DMS153 treated with DMSO at 0.1 percent for 48 hours (cell line): ENCODE measurements around the gene SYT5.
"Not testable (repeated sequence)": the region's sequence is repeated elsewhere in the genome, so short reads cannot be mapped to it uniquely, and the experiment has no call there.

ENCODE experiments used
- DNase-seq: peaks from one replicate; lab custom pipeline; 2025; ENCODE audit not compliant: unreplicated experiment; lab: John Stamatoyannopoulos, UW

SYT5 gene

DNA sequence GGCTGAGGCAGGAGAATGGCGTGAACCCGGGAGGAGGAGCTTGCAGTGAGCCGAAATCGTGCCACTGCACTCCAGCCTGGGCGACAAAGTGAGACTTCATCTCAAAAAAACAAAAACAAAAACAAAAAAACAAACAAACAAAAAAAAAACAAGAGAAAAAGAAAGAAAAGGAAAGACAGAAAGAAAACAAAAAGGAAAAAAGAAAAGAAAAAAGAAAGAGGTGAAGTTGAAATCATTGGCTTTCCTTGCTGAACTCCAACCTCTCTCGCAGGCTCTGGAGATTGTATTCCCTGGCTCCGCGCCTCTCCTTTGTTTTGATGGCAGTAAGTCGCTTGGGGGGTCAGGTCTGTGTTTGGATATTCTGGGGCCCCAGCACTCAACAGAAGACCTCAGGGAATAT lies 7.8 kb downstream of the SYT5 start:
- DNase-seq, result not testable (repeated sequence)

DNA sequence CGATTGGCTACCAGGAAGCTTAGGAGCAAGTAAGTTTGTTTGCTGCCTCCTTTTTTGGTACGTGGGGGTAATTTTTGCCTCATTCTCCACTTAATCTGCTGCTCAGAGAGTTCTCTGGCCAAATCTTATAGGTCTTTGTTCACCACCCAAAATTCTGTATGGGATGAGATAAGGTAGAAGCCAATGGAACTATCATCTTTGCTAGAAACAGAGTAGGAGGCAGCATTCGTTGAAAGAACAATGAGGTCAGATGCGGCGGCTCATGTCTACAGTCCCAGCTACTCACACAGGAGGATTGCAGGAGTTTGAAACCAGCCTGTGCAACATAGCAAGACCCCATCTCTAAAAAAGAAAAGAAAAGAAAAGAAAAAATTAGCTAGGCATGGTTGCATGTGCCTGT lies 8.6 kb downstream of the SYT5 start:
- no peak for DNase-seq

DNA sequence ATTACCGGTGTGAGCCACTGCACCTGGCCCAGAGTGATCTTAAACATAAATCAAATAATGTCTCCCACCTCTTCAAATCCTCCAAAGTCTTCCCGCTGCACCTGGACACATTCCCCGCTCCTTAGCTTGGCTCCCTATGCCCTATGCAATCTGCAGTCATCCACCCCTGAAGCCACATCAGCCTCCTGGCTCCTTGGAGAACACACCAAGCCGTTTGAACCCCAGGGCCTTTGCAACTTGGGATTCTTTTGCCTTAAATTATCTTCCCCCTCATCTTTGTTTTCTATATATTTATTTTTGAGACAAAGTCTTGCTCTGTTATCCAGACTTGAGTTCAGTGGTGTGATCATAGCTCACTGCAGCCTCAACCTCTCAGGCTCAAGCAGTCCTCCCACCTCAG lies 11.0 kb downstream of the SYT5 start:
- no peak for DNase-seq

DNA sequence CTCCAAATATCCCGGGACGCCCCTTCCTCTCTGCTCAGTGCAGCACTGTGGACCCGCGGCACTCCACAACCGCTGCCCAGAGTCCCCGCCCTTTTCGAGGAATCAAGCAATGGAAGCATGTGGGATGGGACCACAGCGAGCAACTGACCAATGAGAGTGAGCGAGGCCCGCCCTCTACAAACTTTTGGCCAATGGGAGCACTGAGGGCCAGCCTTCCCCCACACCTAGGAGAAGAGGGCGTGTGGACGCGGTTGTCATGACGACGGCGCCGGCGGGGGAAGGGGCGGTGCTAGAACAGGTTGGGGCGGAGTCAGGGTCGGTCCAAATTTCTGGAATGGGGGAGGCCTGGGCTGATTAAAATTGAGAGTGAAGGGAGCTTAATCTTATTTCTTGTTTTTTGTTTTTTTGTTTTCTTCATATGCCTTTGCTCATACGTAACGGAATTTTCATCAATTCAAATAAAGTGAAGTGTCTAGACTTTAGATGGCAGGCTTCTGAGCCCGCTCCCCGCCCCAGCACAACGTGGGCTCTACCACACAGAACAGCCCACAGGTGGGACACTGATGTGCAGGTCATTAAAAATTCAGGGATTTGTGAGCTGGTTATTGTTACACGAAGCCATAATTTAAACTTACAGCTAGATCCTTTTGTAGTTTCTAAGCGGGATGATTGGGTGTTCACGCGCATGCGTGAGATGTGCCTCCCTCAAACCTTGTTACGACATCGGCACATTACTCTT lies 13.4 kb downstream of the SYT5 start, which contains the start of gene DNAAF3:
TSS of gene DNAAF3 (minus strand) at position 84 of the 739 bp plus-strand sequence. CDS start 200 bp downstream, outside the sequence.
- peak; percentile 97 for DNase-seq

DNA sequence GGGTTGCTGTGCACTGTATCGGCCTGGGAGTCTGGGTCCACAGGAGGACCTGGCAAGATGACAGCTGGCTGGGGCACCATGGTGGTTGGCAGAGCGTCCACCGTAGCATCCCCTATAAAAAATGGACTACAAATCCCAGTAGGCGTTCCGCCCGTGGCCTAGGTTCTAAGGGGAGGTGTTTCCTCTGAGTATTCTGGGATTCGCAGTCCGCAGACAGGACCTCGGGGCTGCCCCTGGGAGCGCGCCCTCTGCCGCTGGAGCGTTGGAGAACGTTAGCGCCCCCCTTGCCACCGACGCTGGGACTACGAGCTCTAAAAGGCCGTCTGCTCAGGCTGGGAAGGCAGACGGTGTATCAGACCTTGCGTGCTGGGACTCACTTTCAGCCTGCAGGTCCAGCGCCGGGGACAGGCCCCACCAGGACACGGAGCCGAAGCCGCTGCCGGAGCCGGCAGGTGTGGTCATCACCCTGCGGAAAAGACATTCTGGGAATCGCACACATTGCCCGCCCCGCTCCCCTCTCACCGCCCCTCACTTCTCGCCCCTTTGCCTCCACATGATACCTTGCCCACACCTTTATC lies 14.0 kb downstream of the SYT5 start:
- peak; percentile 83 for DNase-seq

DNA sequence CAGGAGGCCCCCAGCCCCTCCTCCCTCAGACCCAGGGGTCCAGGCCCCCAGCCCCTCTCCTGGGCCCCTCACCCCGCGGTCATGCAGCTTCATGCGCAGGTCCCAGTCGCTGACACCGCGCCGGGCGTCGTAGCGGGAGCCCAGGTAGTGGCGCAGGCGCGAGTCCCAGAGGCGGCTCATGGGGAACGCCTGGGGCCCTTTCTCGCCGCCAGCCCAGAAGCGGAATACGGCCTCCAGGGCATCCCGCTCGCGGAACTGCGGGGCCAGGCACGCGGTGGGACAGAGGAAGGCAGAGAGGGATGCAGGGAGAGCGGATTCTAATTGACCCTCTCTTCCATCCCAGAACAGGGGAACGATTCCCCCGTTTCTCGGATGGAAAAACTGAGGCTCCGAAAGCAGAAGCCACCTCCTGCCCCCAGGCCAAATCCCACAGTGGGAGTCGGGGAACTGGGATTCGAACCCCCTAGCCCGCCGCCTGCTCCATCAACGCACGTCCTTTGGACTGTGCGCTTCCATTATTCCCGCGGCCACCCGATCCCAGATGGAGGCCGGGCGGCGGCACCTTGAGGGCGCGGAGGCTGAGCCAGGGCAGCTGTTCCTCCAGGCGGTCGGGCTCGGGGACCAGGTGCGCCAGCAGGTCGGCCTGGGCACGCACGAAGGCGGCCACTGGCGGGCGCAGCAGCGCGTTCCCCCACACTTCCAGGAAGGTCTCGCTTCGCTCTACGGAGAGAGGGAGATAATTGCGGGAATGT lies 18.3 kb downstream of the SYT5 start:
- DNase-seq, result no peak

DNA sequence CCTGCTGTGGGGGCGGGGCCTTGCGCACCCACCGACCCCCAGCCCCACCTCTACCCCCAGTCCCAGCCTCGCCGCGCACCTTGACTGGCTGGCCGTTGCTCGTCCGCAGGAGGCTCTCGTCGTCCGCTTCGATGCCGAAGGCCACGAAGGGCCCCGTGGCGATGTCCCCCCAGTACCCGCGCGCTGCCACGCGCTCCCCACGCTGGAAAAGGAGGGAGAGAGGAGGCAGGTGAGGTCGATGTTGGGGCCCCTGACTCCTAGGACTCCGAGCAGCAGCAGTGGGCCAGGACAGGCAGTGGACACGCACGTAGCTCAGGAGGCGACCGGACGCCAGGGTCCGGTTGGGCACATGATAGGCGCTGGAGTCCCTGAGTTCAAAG lies 19.1 kb downstream of the SYT5 start:
- DNase-seq, result no peak

DNA sequence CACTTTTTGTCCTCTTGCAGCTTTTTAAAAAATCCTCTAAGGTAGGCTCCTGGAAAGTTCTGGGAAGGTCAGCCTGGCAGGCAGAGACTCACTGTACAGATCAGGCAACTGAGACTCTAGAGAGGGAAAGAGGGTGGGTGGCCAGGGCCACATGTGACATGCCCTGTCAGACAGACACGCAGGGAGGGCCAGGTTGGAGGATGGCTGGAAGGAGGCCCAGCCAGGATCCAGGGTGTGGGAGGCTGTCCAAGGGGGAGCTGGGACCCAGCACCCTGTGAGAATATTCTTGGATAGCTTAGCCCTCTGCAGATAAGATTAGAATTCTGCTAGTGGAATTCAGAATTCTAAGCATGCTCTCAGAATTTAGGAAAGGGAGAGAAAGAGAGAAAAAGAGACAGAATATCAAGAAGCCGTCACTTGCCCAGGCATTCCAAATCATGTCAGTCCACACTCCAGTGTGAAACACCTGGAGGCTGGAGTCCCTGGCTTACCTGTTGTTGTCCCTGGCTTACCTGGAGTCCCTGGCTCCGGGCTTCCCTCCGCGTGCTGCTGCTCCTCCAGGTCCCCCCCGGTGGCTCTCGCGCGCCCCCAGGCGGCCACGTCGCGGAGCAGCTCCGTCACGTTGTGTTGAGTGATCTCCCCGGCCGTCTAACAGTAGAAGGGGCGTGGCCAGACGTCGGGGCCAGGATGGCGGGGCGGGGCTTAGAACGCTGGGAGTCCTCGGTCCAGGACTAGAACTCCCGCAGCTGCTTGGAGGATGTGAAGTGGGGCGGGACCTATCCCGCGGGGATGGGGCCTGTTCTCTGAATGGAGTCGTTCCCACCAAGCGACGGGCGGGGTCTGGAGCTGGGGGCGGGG lies 19.7 kb downstream of the SYT5 start:
- peak; percentile 97 for DNase-seq

DNA sequence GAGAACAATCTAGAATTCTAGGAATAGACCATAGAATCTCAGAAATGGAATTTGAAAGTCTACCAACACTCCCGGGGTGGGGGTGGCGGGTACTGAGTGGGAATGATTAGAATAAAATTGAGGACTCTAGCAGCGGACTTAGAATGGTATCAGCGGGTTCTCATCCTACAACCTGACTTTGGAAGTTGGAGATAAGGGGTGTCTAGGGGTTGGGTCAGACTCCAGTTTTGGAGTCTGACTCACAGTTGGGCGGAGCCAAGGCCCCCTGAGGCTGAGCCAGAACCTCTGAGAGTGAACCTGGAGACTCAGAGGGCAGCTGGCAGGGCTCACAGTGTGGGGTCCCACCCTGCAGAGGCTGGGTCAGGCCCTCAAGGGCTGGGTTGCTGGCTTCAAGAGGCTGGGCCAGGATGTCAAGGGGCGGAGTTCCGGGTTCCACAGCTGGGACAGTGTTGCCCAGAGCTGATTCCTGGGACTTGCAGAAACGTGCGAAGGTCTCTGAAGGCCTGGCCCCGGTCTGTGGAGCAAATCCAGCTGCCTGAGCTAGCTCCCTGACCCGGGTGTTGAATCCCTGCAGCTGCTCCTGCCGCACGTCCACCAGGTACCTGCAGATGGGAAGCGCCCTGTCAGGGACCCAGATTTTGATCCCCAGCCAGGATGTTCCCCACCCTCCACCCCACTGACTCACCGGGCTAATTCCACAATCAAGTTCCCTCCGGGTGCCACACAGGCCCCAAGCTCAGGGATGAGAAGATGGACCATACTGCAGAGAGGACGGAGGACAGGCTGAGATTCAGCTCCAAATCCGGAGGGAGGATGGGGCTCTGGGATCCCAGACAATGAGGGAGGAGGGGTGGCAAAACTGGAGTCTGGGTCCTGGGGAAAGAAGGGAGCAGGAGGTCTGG lies 21.0 kb downstream of the SYT5 start:
- DNase-seq, result no peak

DNA sequence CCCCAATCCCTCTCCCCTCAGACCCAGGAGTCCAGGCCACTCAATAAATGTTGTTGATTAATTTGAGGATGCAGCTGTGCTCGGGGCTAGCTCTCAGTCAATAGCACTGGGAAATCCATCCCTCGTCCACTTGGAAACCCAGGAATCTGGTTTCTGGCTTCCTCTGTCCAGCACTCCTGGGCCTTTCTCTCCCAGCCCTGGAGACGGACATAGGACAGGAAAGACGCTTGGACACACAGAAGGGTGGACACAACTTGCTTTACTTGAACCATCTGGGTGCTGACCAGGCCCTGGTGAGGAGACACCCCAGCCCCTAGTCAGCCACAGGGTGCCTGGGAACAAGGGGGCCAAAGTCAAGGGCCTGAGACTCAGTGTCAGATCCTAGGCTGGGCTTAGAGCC lies 21.7 kb downstream of the SYT5 start:
- DNase-seq, result no peak

DNA sequence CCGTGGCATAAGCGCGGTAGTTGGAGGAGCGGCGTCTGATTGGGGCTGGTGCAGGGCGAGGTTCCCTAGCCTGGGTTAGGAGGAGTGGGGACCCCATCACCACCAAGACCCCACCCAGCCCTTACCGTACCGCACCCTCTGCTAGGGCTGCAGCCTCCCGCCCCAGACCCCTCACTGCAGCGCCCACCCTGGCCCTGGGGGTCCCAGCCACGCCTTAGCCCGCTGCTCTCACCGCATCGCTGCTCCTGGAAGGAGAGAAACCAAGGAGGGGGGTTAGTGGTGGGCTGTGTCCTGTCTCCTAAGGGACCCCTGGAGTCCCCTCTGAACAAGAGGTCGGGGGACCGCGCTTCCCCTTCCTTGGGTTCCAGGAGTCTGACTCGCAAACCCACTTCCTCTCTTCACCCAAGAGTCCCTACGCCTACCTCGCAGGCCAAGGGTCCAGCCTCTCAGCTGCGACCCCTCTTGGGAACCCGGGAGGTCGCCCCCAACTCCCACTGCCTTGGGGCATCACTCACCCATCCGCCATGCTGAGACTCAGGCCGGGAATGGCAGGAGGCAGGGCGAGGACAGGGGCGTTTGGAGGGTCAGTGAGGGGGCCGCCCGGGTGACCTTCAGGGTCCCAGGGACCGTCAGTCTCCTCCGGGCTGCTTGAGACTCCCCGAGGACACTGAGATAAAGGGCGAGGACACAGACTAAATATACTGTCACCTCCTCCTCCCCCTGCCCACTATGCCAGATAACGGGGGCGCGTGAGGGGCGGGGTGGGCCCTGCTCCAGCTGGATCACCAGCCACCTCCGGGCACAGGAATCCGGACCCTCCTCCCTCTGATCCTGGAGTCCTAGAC lies 22.8 kb downstream of the SYT5 start, which contains the start of gene TNNI3:
TSS of gene TNNI3 (minus strand) at position 669 of the 845 bp plus-strand sequence. CDS start at position 526, 143 bp downstream.
- no peak for DNase-seq

DNA sequence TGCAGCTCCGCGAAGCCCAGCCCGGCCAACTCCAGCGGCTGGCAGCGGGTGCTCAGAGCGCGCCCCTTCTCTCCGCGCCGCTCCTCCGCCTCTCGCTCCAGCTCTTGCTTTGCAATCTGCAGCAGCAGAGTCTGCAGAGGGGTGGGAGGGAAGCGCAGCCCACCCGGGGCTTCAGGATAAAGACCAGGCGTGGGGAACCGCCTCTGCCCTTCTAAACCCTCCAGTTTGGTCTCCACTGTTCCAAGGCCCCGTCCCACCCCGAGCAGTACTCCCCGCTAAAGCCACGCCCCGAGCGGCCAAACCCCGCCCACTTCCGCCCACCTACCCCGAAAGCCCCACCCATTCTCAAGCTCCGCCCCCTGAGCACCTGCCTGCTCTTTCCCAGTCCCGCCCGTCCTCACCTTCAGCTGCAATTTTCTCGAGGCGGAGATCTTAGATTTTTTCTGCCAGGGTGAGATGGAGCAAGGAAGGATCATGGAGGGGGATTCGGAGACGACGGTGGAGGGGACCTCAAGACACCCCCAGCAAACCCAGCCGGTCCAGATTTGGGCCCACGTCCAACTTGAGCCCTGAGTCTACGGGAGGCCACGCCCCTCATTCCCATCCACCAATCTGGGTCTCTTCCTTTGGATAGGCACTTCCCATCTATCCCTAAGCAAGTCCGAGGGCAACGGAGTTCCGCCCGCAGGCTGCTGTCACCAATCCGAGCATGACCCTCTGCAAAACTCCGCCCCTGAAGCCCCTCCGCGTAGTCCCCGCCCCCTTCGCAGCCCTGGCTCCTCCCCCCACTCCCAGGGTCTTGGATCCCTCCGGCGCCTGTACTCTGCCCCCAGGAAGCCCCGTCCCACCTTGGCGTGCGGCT lies 23.7 kb downstream of the SYT5 start:
- peak; percentile 89 for DNase-seq

DNA sequence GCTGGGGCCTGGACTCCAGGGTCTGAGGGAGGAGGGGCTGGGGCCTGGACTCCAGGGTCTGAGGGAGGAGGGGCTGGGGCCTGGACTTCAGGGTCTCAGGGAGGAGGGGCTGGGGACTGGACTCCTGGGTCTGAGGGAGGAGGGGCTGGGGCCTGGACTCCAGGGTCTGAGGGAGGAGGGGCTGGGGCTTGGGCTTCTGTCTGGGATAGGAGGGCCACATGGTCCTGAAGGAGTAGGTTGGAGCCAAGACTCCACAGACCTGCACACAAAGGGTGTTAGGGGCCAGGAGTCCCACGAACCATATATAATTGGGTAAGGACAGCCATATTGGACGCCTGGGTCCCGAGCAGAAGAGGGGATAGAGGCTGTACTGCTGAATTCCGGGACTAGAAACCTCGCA lies 24.3 kb downstream of the SYT5 start:
- DNase-seq, result not testable (repeated sequence)

DNA sequence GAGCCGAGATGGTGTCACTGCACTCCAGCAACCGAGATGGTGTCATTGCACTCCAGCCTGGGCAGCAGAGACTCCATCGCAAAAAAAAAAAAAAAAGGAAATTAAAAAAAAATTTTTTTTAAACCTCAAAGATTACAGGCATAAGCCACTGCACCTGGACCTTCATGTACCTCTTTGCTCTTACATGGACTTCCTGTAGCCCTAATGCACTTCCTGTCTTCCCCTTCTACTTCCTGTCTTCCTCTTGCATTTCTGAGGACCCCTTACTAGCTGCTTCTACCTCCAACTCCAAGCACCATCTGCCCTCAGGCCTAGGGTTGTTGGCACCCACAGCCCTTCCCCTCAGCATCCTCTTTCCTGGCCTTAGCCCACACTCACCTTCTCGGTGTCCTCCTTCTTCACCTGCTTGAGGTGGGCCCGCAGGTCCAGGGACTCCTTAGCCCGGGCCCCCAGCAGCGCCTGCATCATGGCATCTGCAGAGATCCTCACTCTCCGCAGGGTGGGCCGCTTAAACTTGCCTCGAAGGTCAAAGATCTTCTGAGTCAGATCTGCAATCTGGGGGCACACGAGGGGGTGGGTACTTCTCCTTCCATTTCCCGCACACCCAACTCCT lies 26.3 kb downstream of the SYT5 start:
- no peak for DNase-seq

DNA sequence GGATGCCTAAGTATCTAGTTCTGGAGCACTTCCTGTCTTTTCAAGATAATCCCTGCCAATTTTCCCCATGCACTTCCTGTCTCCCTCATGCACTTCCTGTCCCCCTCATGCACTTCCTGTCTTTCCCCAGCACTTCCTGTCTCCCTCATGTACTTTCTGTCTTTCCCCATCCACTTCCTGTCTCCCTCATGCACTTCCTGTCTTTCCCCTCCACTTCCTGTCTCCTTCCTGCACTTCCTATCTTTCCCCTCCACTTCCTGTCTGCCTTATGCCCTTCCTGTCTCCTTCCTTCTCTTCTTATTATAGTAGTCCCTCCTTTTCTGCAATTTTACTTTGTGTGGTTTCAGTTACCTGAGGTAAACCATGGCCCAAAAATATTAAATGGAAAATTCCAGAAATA lies 28.1 kb downstream of the SYT5 start:
- no peak for DNase-seq

DNA sequence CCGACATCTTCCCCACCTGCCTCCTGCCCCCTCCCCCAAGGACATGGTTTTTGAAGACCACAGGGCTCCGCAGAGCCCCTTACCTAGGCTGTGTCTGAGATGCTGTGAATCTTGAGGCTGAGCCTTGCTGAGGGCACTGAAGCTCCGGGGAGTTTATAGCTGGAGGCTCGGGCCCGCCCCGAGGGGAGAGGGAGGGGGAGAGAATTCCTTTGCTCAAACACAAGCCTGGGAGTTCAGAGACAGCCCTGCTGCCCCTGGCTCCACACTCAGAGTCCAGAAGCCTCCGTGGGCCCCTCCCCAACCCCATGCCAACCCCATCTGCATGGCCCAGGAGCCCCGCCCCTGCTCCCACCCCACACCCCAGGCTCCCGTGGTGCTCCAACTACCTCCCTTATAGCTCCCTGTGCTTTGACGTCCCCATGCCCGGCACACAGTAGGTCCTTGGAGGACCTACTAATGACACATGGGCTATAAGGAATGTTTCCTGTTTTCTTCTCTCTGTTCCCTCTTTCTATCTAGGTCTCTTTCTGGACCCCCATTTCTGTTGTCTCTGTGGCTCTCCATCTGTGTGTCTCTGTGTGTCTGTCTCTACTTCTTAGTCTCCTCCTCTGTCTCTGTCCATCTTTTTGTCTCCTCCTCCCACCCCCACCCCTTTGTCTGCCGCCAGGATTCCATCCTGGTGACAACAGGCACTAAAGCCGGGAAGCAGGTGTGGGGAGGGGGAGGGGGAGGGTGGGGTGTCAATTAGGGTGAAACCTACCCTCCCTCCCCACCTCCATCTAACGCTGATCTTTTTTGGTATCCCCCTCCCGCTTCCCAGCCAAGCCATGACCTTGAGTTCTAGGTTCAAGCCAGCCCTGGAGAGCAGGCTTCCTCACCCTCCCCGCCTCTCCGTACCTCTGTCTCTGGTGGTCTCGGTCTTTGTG lies 30.7 kb downstream of the SYT5 start, which contains the start of gene TNNT1:
TSS of gene TNNT1 (minus strand) at position 129 of the 926 bp plus-strand sequence. CDS start 2,049 bp downstream, outside the sequence.
- no peak for DNase-seq
